Endodermal cell (in vitro differentiated cells): Measurements from ENCODE around the gene C19orf67. TPM values are rescaled to one million over a fixed set of nuclear protein-coding genes. Genes with fewer than 3 reads are reported as not detected.

Experiments
- DNase-seq: peaks from one replicate; pipeline ENCODE4 v3.0.0-alpha.2; 2017
- H3K27ac ChIP-seq: 2 replicates; pipeline ENCODE4 v1.5.1; 2013; ENCODE audit warnings: mild to moderate bottlenecking, low read depth, low read length, moderate library complexity
- H3K27me3 ChIP-seq: 2 replicates; pipeline ENCODE4 v1.6.1; 2013; ENCODE audit warnings: mild to moderate bottlenecking, low read length, moderate library complexity; ENCODE audit not compliant: insufficient read depth, control insufficient read depth, poor library complexity, severe bottlenecking
- H3K36me3 ChIP-seq: 2 replicates; pipeline ENCODE4 v1.7.0; 2013; ENCODE audit warnings: mild to moderate bottlenecking, low read length, moderate library complexity; ENCODE audit not compliant: control insufficient read depth, insufficient read depth
- H3K4me1 ChIP-seq: one replicate; pipeline ENCODE4 v1.7.0; 2013; ENCODE audit warnings: low read length; ENCODE audit not compliant: control insufficient read depth, insufficient read depth
- H3K4me3 ChIP-seq: 2 replicates; pipeline ENCODE4 v1.5.1; 2013; ENCODE audit warnings: mild to moderate bottlenecking, low read length, moderate library complexity
- H3K9ac ChIP-seq: 2 replicates; pipeline ENCODE4 v1.6.1; 2013; ENCODE audit warnings: mild to moderate bottlenecking, low read length, moderate library complexity; ENCODE audit not compliant: poor library complexity, severe bottlenecking; ENCODE audit errors: extremely low read depth
- H3K9me3 ChIP-seq: 2 replicates; pipeline ENCODE4 v1.6.1; 2013; ENCODE audit warnings: mild to moderate bottlenecking, low read length, moderate library complexity; ENCODE audit not compliant: control insufficient read depth
- H3K27ac Mint-ChIP-seq: 2 replicates; pipeline ENCODE4 v1.8.0; 2020; ENCODE audit warnings: mixed read lengths
- H3K27me3 Mint-ChIP-seq: 2 replicates; pipeline ENCODE4 v1.8.0; 2021; ENCODE audit warnings: mild to moderate bottlenecking, mixed read lengths; ENCODE audit not compliant: insufficient read depth
- H3K36me3 Mint-ChIP-seq: 2 replicates; pipeline ENCODE4 v1.8.0; 2020; ENCODE audit warnings: low read depth, mixed read lengths
- H3K4me1 Mint-ChIP-seq: 2 replicates; pipeline ENCODE4 v1.8.0; 2020; ENCODE audit warnings: mixed read lengths
- H3K4me3 Mint-ChIP-seq: 2 replicates; pipeline ENCODE4 v1.8.0; 2020; ENCODE audit warnings: mild to moderate bottlenecking, moderate library complexity, mixed read lengths
- H3K9me3 Mint-ChIP-seq: 2 replicates; pipeline ENCODE4 v1.8.0; 2020; ENCODE audit warnings: mild to moderate bottlenecking, mixed read lengths
- WGBS, 2 experiments: methylation state at CpG; one replicate each; pipeline versions ENCODE4 v1.1.5 to v1.1.7; 2013; ENCODE audit warnings: missing lambda C conversion rate in 2 of 2, mixed read lengths in 1 of 2; ENCODE audit not compliant: insufficient coverage in 1 of 2, insufficient read length in 1 of 2; 5-methylcytosine and 5-hydroxymethylcytosine counted together
- total RNA-seq, 2 donors: library from RNA; stranded (reverse); fragmentation: NEBNext Ultra II Directional in 1 of 2; extraction: Animal tissue kit (Norgen Biotek cat#: 25700) in 1 of 2; gene quantifications; 2 replicates in 1 of 2; 3 replicates in 1 of 2; pipeline ENCODE4 v1.2.1, GENCODE V29; 2021
- TF ChIP-seq, protein P1 (sequence below): fragments of 200-600 bp; sonication (generic); conservative IDR thresholded peaks from 2 replicates; pipeline ENCODE4 v1.5.0; 2021; ENCODE audit warnings: antibody characterized with exemption, mild to moderate bottlenecking

The C19orf67 gene
- total RNA-seq, 2 donors from 2014 or later = 0.73 to 1.1 TPM

DNA sequence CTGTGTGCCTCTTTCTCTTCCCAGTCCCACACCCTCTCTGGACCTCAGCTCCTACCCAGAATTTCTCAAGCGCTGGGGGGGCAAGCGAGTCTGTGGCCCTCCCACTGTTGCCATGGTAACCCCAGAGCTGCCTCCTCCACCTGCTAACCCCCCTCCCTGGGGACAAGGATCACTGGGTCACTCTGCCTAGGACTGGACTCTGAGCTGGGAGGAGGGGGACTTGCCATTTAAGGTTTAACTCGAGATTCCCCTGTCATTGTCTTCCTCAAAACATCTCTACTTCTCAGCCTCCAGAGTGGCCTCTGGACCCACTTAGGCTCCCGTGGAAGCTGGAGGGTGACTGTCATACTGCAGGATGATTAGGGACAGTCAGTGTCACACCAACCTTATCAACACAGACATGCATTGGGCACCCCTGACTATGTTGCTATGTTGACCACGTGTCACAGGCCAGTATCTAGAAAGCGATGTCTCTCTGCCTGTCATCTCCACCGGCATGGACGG lies 25.9 kb downstream of the C19orf67 start:
- H3K36me3 ChIP-seq = no peaks in the 10 kb centered on the region
- WGBS, 2 experiments = 53 to 65% methylated on average over 6 to 8 of the region's 8 CpGs
- no peaks in the 10 kb centered on the region for H3K9me3 ChIP-seq
- no peak overlapping the region for H3K9ac ChIP-seq
- TF ChIP-seq, protein P1, sequence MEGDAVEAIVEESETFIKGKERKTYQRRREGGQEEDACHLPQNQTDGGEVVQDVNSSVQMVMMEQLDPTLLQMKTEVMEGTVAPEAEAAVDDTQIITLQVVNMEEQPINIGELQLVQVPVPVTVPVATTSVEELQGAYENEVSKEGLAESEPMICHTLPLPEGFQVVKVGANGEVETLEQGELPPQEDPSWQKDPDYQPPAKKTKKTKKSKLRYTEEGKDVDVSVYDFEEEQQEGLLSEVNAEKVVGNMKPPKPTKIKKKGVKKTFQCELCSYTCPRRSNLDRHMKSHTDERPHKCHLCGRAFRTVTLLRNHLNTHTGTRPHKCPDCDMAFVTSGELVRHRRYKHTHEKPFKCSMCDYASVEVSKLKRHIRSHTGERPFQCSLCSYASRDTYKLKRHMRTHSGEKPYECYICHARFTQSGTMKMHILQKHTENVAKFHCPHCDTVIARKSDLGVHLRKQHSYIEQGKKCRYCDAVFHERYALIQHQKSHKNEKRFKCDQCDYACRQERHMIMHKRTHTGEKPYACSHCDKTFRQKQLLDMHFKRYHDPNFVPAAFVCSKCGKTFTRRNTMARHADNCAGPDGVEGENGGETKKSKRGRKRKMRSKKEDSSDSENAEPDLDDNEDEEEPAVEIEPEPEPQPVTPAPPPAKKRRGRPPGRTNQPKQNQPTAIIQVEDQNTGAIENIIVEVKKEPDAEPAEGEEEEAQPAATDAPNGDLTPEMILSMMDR = no peak
- H3K4me1 ChIP-seq = no peaks in the 10 kb centered on the region
- H3K4me1 Mint-ChIP-seq = no peaks in the 10 kb centered on the region
- no peak overlapping the region for H3K27ac Mint-ChIP-seq
- H3K36me3 Mint-ChIP-seq = no peaks in the 10 kb centered on the region
- no peak for DNase-seq
- peaks cover 35% of the 10 kb centered on the region for H3K27me3 ChIP-seq
- peaks cover 47% of the 10 kb centered on the region for H3K27me3 Mint-ChIP-seq
- no peaks in the 10 kb centered on the region for H3K9me3 Mint-ChIP-seq
- H3K27ac ChIP-seq = no peak overlapping the region
- H3K4me3 Mint-ChIP-seq = no peak overlapping the region
- H3K4me3 ChIP-seq = no peak overlapping the region

DNA sequence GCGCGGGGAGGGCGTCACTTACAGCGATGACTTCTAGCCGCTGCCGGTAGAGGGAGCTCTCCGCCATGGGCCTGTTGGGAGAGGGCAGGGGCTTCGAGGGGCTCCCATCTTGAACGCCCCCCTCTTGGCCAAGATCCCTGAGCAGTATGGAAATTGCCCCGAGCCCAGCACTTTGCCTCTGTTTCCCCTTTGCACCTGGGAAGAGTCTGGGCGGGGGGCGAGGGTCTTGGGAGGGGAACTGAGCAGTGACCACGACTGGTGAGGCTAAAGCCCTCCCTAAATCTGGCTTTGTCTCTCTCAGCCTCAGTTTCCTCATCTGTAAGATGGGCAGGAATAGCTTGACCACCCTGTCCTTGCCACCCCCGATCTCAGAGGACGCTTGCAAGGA lies 26.5 kb downstream of the C19orf67 start:
- WGBS, 2 experiments = 27 to 43% methylated on average over 13 to 15 of the region's 15 CpGs
- TF ChIP-seq, protein P1 = peak; percentile 87
- H3K4me3 ChIP-seq = no peak overlapping the region
- no peaks in the 10 kb centered on the region for H3K4me1 Mint-ChIP-seq
- H3K27me3 Mint-ChIP-seq = peaks cover 53% of the 10 kb centered on the region
- H3K4me3 Mint-ChIP-seq = no peak overlapping the region
- H3K27me3 ChIP-seq = peaks cover 35% of the 10 kb centered on the region
- DNase-seq = peak; percentile 81
- H3K4me1 ChIP-seq = no peaks in the 10 kb centered on the region
- H3K36me3 Mint-ChIP-seq = no peaks in the 10 kb centered on the region
- H3K9me3 ChIP-seq = no peaks in the 10 kb centered on the region
- H3K36me3 ChIP-seq = no peaks in the 10 kb centered on the region
- H3K9ac ChIP-seq = no peak overlapping the region
- no peak overlapping the region for H3K27ac ChIP-seq
- no peaks in the 10 kb centered on the region for H3K9me3 Mint-ChIP-seq
- H3K27ac Mint-ChIP-seq = no peak overlapping the region

DNA sequence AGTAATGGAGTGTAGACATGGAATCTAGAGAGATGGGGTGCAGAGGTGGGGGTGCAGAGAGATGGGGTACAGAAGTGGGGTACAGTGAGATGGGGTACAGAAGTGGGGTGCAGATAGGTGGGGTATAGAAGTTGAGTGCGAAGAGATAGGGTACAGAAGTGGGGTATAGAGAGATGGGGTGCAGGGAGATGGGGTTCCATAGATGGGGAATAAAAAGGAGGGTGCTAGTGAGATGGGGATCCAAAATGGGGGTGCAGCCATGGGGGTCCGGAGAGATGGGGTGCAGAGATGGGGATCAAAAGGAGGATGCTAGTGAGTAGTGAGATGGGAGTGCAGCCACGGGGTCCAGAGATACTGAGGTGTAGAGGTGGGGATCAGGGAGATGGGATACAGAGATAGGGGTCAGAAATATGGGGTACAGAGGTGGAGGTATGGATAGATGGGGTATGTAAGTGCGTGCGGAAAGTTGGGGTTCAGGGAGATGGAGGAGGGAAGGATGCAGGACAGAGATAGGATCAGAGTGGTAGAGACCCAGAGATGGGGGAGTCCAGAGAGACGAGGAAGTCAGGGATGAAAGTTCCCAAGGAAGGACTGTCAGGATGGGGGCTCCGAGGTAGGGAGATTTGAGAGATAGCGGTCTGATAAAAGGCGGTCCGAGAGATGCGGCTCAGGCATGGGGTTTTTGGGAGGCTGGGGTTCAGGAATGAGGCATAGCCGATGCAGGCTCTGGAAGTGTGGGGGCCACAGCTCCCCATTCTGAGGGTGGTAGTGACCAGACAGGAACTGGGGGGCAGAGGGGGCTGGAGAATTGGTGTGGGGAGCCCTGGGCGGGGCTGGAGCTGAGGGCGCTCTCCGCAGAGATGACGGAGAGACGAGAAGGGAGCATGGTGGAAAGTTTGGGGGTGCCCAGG lies 27.1 kb downstream of the C19orf67 start:
- no peak for DNase-seq
- Histone ChIP-seq H3K9me3 (no peaks in the 10 kb centered on the region), H3K27ac (no peak overlapping the region), H3K4me1 (no peaks in the 10 kb centered on the region), H3K9ac (no peak overlapping the region), H3K27me3 (peaks cover 35% of the 10 kb centered on the region), H3K4me3 (peak overlapping the region; percentile 60), H3K36me3 (no peaks in the 10 kb centered on the region)
- Mint-ChIP-seq H3K27ac (no peak overlapping the region), H3K36me3 (no peaks in the 10 kb centered on the region), H3K4me1 (no peaks in the 10 kb centered on the region), H3K4me3 (peak overlapping the region; percentile 54), H3K9me3 (no peaks in the 10 kb centered on the region), H3K27me3 (peaks cover 56% of the 10 kb centered on the region)
- WGBS, 2 experiments = 53 to 56% methylated on average over 11 to 17 of the region's 17 CpGs
- TF ChIP-seq, protein P1 = no peak
